Activated CD4-positive, CD25-positive, alpha-beta regulatory T cell (primary cell): ENCODE results near the gene GPR157.
A peak's percentile ranks its signal among the peaks of the same experiment; 100 is the strongest.
"Not testable (repeated sequence)": the region's sequence is repeated elsewhere in the genome, so short reads cannot be mapped to it uniquely, and the experiment has no call there.

Source experiments
- DNase-seq, 4 experiments: peaks; one replicate each; lab custom pipeline; 2025; lab: John Stamatoyannopoulos, UW

GPR157 gene

DNA sequence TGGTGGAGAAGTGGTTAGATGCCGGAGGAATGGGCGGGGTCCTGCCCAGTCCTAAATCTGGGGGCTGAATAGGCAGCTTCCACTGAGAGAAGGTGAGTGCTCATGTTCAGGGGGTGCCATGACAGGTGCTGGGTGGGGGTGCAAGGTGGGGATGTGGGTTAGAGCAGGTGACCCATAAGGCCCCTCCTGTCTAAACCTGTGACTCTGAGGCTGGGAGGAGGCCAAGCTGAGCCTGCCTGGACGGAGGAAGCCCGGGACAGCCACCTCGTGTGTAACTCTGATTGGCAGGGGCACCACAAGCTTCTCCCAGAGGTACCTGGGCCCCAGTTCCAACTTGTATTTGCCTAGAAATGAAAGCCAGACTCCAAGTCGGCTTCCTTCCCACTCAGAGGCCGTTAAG lies 10.7 kb downstream of the GPR157 start:
- no peak for DNase-seq

- DNase-seq = no peak
These were observed 13.3 kb downstream of the GPR157 start for GRCh38 chr1:9115351-9116205.

GRCh38 chr1:9112961-9113880 lies 15.7 kb downstream of the GPR157 start:
- DNase-seq = no peak

DNA sequence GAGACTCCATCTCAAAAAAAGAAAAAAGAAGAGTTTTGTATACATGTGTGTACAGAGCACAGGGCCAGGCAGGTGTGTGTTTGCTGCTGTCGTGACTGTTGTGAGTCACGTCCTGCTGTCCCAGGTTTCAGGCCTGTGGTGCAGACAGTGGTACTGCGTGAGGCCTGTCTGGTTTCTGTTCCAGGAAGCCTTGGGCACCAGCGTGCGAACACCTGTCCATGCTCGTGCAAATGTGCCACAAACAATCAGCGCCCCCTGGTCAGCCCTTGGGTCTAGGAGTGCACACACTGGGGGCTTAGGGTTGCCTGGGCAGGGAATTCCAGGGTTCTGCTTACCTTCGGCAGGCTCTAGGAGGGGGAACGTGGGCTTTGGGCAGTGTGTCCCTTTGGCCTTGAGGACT lies 16.9 kb downstream of the GPR157 start:
- no peak for DNase-seq

DNA sequence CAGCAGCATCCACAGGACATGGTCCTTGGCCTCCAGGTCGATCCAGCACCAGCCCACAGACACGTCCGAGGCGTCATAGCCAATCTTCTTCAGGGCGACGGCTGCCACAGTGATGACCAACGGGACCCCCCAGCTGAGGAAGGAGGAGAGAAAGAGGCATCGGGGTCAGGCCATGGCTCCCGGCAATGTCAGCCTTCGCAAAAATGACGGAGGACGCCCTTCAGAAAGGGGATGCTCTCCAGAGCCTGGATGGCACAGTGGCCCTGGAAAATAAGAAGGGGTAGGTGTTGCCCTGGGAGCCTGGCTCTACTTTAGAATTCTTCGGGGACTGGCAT lies 17.6 kb downstream of the GPR157 start:
- no peak for DNase-seq

DNA sequence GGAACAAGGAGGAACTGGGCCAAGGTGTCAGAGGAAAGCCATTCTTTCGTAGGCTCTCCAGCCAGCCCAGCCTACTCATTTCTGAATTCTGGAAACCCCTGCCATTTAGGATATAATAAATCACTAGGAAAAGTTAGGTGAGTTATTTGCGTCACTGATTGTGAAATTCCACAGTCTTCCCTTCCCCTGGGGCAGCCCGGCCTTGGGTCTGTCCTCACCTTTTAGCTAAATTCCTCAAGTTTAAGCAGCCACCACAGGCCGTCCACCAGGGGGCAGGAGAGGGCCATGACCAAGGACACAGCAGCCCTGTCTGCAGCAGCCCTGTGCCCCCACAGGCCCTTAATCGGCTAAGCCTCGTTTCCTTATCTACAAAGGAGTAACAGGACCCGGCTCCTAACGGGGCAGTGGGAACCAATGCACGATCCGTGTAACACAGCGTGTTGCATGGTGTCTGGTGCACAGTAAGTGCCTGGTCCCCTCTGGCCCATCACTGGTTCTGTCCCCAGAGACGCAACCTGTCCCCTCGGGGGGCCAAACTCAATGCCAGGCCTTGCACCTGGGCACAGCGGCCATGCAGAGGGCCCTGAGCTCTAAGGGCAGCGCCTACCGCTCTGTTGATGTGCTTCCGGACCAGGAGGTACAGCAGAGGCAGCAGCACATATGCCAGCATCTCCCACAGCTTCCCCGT lies 18.1 kb downstream of the GPR157 start:
- DNase-seq = peak; percentile 69 to 78 (median 76)

GRCh38 chr1:9108056-9108665 lies 20.7 kb downstream of the GPR157 start:
- no peak for DNase-seq

DNA sequence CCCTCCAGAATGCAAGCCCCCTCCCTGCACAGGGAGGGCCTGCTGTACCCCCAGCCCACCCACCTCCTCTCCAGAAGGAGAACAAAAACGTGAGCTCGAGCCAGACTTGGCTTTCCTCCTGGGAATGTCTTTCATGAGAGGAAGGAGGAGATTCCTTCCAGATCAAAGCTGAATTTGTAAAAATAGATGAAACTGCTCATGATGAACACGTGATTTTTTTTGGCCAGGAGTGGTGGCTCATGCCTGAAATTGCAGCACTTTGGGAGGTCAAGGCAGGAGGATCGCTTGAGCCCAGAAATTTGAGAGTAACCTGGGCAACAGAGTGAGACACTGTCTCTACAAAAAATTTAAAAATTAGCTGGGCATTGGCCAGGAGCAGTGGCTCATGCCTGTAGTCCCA lies 21.8 kb downstream of the GPR157 start:
- DNase-seq = no peak

- no peak for DNase-seq
These were observed 22.6 kb downstream of the GPR157 start for GRCh38 chr1:9106286-9106685.

GRCh38 chr1:9105336-9105867 lies 23.5 kb downstream of the GPR157 start:
- DNase-seq = no peak

- DNase-seq = no peak
These were observed 27.3 kb downstream of the GPR157 start for GRCh38 chr1:9101510-9102146.

DNA sequence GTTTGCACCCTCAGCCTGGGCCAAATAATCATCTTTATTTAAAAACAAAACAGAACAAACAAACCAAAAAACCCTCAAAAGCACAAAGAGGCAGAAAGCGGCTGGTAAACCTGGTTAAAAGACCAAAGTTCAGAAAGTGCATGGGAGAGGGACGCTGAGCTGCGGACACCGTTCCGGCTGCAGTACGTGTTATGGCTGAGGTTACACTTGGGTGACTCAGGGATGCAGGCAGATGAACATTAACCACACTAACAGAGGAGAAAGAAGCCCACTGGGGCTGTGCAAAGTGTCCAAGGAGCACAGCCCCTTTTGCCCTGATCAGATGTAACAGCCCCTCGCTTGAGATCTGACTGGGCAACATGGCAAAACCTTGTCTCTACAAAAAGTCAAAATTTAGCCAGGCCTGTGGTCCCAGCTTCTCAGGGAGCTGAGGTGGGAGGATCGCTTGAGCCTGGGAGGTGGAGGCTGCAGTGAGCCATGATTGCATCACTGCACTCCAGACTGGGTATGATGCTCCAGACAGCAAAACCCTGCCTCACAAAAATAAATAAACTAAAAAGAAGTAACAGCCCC lies 28.3 kb downstream of the GPR157 start:
- no peak for DNase-seq

- DNase-seq = no peak
These were observed 29.3 kb downstream of the GPR157 start for GRCh38 chr1:9099555-9099954.

- DNase-seq = no peak
These were observed 30.8 kb downstream of the GPR157 start for GRCh38 chr1:9097947-9098705.

DNA sequence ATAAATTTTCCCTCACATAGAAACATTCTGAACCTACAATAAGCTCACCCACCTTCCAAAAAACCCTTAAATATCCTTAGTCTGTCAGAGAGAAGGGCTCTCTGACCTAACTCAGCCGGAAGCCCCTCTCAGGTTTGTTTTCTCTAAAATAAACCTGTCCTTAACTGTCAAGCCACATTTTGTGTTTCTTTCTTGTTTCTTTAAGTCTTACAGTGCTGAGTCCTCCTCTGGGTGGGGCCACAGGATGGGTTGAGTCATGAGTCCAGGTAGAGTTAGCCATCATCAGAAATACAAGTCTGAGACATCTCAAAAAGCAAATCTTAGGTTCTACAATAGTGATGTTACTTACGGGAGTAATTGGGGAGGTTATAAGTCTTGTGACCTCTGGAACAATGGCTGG lies 33.1 kb downstream of the GPR157 start:
- no peak for DNase-seq

DNA sequence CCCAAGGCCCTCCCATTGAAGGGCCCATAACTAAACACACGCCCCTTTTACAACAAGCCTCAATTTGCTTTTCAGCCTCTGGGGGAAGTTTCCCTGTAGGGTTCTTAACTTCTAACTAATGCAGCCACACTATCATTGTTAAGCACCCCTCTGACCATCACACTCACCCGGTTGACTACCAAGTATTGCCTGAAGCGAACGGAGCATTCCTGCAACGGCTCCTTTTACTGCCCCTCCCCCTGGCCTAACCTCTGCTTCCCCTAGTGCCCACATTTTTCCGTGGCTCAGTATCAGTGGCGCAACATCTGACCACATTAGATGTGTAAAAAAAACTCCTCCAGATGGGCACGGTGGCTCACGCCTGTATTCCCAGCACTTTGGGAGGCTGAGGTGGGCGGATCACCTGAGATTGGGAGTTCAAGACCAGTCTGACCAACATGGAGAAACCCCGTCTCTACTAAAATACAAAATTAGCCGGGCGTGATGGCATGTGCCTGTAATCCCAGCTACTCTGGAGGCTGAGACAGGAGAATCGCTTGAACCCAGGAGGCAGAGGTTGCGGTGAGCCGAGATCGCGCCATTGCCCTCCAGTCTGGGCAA lies 34.8 kb downstream of the GPR157 start:
- DNase-seq = not testable (repeated sequence)

DNA sequence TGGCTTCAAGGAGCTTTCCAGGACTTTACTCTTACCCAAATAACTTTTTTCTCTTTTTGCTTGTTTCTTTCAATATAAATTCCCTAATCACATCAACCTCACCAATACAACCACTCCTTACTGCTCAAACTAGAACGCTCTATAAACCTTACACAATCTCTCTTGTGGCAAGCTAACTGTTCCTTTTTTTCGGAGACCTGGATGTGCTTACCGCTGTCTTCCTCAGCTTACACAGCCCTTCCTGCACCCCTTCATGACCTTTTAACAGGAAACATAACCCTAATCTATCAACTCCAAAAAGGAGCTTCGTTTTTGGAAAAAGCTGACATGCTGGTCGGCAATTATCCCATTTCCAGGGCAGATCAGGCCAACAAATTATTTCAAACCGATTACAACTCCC lies 35.3 kb downstream of the GPR157 start:
- DNase-seq = no peak

GRCh38 chr1:9093091-9093490 lies 35.8 kb downstream of the GPR157 start:
- no peak for DNase-seq

- DNase-seq = no peak
These were observed 40.1 kb downstream of the GPR157 start for GRCh38 chr1:9088807-9089206.
